Ishikawa (cell line): Measurements from ENCODE around the gene OLFML2A.
A peak's percentile ranks its signal among the peaks of the same experiment; 100 is the strongest.

Experiments
- CEBPB ChIP-seq: IDR thresholded peaks from 2 replicates; pipeline ENCODE4 v1.6.1; 2012
- CREB1 ChIP-seq: IDR thresholded peaks from 2 replicates; pipeline ENCODE4 v1.6.1; 2012; ENCODE audit warnings: low read depth
- EGR1 ChIP-seq: IDR thresholded peaks from 2 replicates; pipeline ENCODE4 v1.6.1; 2012
- EP300 ChIP-seq: IDR thresholded peaks from 2 replicates; pipeline ENCODE4 v1.6.1; 2012; ENCODE audit warnings: borderline replicate concordance
- FOXM1 ChIP-seq: IDR thresholded peaks from 2 replicates; pipeline ENCODE4 v1.6.1; 2012; ENCODE audit warnings: low read depth, borderline replicate concordance
- MAX ChIP-seq: IDR thresholded peaks from 2 replicates; pipeline ENCODE4 v1.6.1; 2012
- NFIC ChIP-seq: IDR thresholded peaks from 2 replicates; pipeline ENCODE4 v1.6.1; 2012
- RAD21 ChIP-seq: IDR thresholded peaks from 2 replicates; pipeline ENCODE4 v1.6.1; 2012; ENCODE audit warnings: low read depth
- REST ChIP-seq: IDR thresholded peaks from 2 replicates; pipeline ENCODE4 v1.6.1; 2012; ENCODE audit warnings: low read depth, mild to moderate bottlenecking
- TCF12 ChIP-seq: IDR thresholded peaks from 2 replicates; pipeline ENCODE4 v1.6.1; 2012; ENCODE audit warnings: low read depth
- USF1 ChIP-seq: IDR thresholded peaks from 2 replicates; pipeline ENCODE4 v1.6.1; 2012
- YY1 ChIP-seq: IDR thresholded peaks from 2 replicates; pipeline ENCODE4 v1.6.1; 2012; ENCODE audit warnings: low read depth
- ZBTB7A ChIP-seq: IDR thresholded peaks from 2 replicates; pipeline ENCODE4 v1.6.1; 2012; ENCODE audit warnings: low read depth

- peak; percentile 26; the same call in 1 of the 2 replicates for TF ChIP-seq EP300
- no peak for TF ChIP-seq MAX
- TF ChIP-seq TCF12 = no peak
- TF ChIP-seq YY1 = no peak
- TF ChIP-seq NFIC = no peak
- TF ChIP-seq RAD21 = peak; percentile 33; the same call in 1 of the 2 replicates
- TF ChIP-seq USF1 = no peak
- no peak for TF ChIP-seq REST
- TF ChIP-seq CEBPB = no peak
- TF ChIP-seq ZBTB7A = no peak
- no peak for TF ChIP-seq CREB1
- no peak for TF ChIP-seq EGR1
- no peak for TF ChIP-seq FOXM1
Measured at GRCh38 chr9:124855944-124856765, 79.2 kb downstream of the OLFML2A start.
